ENCODE results near the gene CHRNA9. TPM values are rescaled to one million over a fixed set of nuclear protein-coding genes. Genes with fewer than 3 reads are reported as not detected.

Gene CHRNA9
- total and polyA plus RNA-seq, 8 donors, result 0.31 TPM; not detected in 7

DNA sequence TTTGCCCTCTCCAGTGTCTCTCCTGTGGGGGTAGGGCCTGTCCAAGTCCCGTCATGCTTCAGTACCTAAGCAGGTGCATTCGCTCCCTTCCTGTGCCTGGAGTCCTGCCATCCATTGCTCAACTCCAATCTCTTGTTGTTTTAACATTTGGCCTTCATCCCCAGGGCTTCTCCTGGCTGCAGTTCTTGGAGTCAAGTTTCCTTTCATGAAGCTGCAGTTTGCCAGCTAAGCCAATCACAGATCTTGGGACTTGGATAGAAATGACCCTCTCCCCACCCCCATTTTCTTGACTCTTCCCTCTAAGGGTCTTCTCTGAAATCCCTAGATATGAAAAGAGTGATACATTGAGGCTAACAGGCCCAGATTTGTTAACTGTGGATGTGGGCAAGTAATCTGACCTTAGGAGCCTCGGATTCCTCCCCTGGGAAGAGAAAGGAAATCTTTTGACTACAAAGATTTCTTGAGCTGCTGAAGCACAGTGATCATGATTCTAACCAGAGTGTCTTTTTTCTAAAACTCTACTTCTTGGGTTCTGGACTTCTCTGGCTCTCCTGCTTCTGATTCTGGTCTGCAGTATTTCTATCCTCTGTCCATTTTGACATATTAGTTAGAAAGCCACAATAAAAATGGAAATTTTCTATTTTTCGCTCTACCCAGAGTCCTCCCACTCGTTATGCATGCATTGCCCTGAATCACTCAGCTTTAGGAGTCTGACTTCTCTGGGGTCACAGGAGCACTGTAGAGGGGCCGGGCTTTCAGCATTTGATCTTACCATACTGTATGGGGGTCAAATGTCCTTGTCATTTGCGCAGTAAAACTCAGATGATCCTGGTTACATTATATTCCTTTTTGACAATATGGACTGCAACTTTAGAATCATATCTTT lies 61.0 kb downstream of the CHRNA9 start:
- Histone ChIP-seq H3K4me3 (no peak overlapping the region), H3K9me3 (no peaks in the 10 kb centered on the region), H3K27me3 (no peaks in the 10 kb centered on the region), H3K4me1 (peaks cover 12 to 26% (median 23%) of the 10 kb centered on the region in 4 donors), H3K27ac (peak overlapping the region; percentile 28 to 66 (median 58)), H3K36me3 (no peaks in the 10 kb centered on the region)
- DNase-seq, result peak; percentile 77 to 94
- intact Hi-C loops (cut with DNase I; ENCODE audit: low total_unique reads), result no loop called here
- TF ChIP-seq, protein P1, sequence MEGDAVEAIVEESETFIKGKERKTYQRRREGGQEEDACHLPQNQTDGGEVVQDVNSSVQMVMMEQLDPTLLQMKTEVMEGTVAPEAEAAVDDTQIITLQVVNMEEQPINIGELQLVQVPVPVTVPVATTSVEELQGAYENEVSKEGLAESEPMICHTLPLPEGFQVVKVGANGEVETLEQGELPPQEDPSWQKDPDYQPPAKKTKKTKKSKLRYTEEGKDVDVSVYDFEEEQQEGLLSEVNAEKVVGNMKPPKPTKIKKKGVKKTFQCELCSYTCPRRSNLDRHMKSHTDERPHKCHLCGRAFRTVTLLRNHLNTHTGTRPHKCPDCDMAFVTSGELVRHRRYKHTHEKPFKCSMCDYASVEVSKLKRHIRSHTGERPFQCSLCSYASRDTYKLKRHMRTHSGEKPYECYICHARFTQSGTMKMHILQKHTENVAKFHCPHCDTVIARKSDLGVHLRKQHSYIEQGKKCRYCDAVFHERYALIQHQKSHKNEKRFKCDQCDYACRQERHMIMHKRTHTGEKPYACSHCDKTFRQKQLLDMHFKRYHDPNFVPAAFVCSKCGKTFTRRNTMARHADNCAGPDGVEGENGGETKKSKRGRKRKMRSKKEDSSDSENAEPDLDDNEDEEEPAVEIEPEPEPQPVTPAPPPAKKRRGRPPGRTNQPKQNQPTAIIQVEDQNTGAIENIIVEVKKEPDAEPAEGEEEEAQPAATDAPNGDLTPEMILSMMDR (IDR thresholded peaks at IDR 0.05), result no peak
- TF ChIP-seq POLR2AphosphoS5 (IDR thresholded peaks at IDR 0.05), result peak; percentile 19 to 76 (median 64)
- TF ChIP-seq EP300 (IDR thresholded peaks at IDR 0.05), result no peak
- no peak for TF ChIP-seq POLR2A (IDR thresholded peaks at IDR 0.05)
- 52 to 58% (median 55%) methylated on average over 7 of the region's 7 CpGs for WGBS, 5 donors

DNA sequence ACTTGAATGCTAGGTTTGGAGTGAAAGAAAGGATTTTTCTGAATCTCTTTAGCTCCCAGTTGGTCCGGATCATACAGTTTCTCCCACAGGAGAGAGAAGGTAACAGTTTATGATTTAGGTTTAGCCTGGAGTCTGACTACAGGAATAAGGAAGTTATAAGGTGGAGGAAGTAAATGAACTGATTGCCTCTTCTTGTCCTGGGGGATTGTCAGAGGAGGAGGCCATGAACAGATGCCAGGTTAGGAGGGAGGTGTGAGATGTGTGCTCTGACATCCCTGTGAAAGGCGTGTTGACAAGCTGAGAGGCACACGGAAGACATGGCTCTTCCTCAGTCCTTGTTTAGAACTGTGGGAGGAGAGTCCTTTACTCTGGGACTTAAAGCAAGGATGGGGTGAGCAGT lies 64.4 kb downstream of the CHRNA9 start:
- no peak overlapping the region for H3K4me3 ChIP-seq
- H3K27ac ChIP-seq, result no peak overlapping the region
- H3K9me3 ChIP-seq, result no peaks in the 10 kb centered on the region
- 73 to 89% (median 79%) methylated on average over 3 of the region's 3 CpGs for WGBS, 5 donors
- TF ChIP-seq EP300 (IDR thresholded peaks at IDR 0.05) (no peak), POLR2AphosphoS5 (IDR thresholded peaks at IDR 0.05) (no peak), POLR2A (IDR thresholded peaks at IDR 0.05) (no peak)
- TF ChIP-seq, protein P1 (IDR thresholded peaks at IDR 0.05), result no peak
- no peaks in the 10 kb centered on the region for H3K36me3 ChIP-seq
- H3K27me3 ChIP-seq, result no peaks in the 10 kb centered on the region
- H3K4me1 ChIP-seq, result peaks cover 12 to 34% (median 25%) of the 10 kb centered on the region in 4 donors
- intact Hi-C loops (cut with DNase I; ENCODE audit: low total_unique reads), result no loop called here
- DNase-seq, result no peak

DNA sequence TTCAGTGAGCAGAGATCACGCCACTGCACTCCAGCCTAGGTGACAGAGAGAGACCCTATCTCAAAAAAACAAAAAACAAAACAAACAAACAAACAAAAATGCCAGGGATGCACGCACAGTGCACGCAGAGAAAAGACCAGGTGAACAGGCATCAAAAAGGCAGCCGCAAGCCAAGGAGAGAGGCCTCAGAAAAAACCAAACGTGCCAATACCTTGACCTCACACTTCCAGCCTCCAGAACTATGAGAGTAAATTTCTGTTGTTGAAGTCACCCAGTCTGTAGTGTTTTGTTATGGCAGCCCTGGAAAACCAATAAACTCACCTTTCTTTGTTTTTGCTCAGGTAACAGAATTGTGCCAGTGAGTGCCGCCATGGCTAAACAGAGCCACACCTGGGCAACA lies 66.0 kb downstream of the CHRNA9 start:
- Histone ChIP-seq H3K27me3 (no peaks in the 10 kb centered on the region), H3K4me3 (no peak overlapping the region), H3K9me3 (no peaks in the 10 kb centered on the region), H3K27ac (no peak overlapping the region), H3K36me3 (no peaks in the 10 kb centered on the region), H3K4me1 (peaks cover 11 to 21% (median 18%) of the 10 kb centered on the region in 4 donors)
- WGBS, 5 donors, result 94 to 98% (median 95%) methylated on average over 6 of the region's 6 CpGs
- TF ChIP-seq POLR2A (IDR thresholded peaks at IDR 0.05), result no peak
- intact Hi-C loops (cut with DNase I; ENCODE audit: low total_unique reads), result no loop called here
- no peak for DNase-seq

DNA sequence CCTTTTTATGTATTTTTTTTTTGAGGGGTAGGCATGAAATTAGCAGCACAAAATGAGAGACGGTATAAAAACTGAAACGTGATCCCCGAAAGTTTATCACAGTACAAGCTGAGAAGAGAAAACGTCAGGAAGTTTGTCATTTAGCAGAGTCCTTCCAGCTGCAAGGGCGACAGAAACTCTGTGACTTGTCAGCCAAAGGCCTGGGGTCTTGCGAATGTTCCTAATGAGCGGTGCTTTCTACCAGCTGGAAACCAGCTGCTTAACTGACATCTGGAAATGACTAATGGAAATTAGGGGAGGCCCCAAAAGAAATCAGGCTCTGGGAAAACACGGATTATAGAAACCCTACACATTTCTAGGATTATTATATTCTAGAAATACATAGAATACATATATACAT lies 66.5 kb downstream of the CHRNA9 start:
- Histone ChIP-seq H3K9me3 (peaks cover 0 to 3% (median under 1%) of the 10 kb centered on the region in 4 donors), H3K4me1 (peaks cover 7 to 15% (median 13%) of the 10 kb centered on the region in 4 donors), H3K36me3 (no peaks in the 10 kb centered on the region), H3K27ac (no peak overlapping the region), H3K4me3 (no peak overlapping the region), H3K27me3 (no peaks in the 10 kb centered on the region)
- intact Hi-C loops (cut with DNase I; ENCODE audit: low total_unique reads), result no loop called here
- 70 to 81% (median 72%) methylated on average over 8 of the region's 8 CpGs for WGBS, 5 donors
- TF ChIP-seq, protein P1 (IDR thresholded peaks at IDR 0.05), result no peak
- no peak for TF ChIP-seq EP300 (IDR thresholded peaks at IDR 0.05)
- TF ChIP-seq POLR2A (IDR thresholded peaks at IDR 0.05), result no peak
- TF ChIP-seq POLR2AphosphoS5 (IDR thresholded peaks at IDR 0.05), result no peak
- peak in 1 of 2 donors; percentile 60 for DNase-seq

DNA sequence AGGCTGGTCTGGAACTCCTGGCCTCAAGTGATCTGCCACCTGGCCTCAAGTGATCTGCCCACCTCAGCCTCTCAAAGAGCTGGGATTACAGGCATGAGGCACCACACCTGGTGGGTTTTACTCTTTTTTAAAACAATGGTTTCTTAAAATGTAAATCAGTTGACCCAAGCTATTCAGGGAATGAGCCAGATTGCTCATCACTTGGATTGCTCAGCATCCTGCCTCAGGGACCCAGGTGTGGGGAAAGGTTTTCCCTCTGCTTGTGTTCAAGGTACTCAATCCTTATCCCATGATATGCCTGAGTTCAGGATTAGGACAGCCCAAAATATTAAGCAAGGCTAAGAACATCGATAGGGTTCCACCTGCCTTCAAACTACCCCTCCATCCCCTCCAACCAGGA lies 67.4 kb downstream of the CHRNA9 start:
- WGBS, 5 donors, result 58 to 90% (median 73%) methylated on average over 1 of the region's 1 CpG
- Histone ChIP-seq H3K27ac (peak overlapping the region in 4 of 5 donors; percentile 5 to 92 (median 82)), H3K27me3 (no peaks in the 10 kb centered on the region), H3K4me3 (no peak overlapping the region), H3K4me1 (peaks cover 7 to 13% (median 9%) of the 10 kb centered on the region in 4 donors), H3K9me3 (peaks cover 0 to 12% (median 5%) of the 10 kb centered on the region in 4 donors), H3K36me3 (no peaks in the 10 kb centered on the region)
- intact Hi-C loops (cut with DNase I; ENCODE audit: low total_unique reads), result no loop called here
- TF ChIP-seq EP300 (IDR thresholded peaks at IDR 0.05) (no peak), POLR2A (IDR thresholded peaks at IDR 0.05) (no peak)
- TF ChIP-seq, protein P1 (IDR thresholded peaks at IDR 0.05), result no peak
- no peak for DNase-seq

Data from stomach (tissue), 9 donors.